ENCODE results near the gene MSH2.
"Not testable (repeated sequence)": the region's sequence is repeated elsewhere in the genome, so short reads cannot be mapped to it uniquely, and the experiment has no call there.

Gene MSH2

GRCh38 chr2:47471429-47472116 lies 68.6 kb downstream of the MSH2 start:
- in situ Hi-C loops (cut with HindIII; ENCODE audit: low sequenced_read_pairs), result no loop called here

GRCh38 chr2:47479863-47480262 lies 76.9 kb downstream of the MSH2 start:
- in situ Hi-C loops (cut with HindIII; ENCODE audit: low sequenced_read_pairs), result no loop called here

GRCh38 chr2:47483191-47483590 lies 80.2 kb downstream of the MSH2 start:
- in situ Hi-C loops (cut with HindIII; ENCODE audit: low sequenced_read_pairs), result no loop called here

GRCh38 chr2:47484396-47484795 lies 81.4 kb downstream of the MSH2 start:
- in situ Hi-C loops (cut with HindIII; ENCODE audit: low sequenced_read_pairs), result no loop called here

GRCh38 chr2:47485177-47485576 lies 82.2 kb downstream of the MSH2 start:
- in situ Hi-C loops (cut with HindIII; ENCODE audit: low sequenced_read_pairs), result loop anchor here (5.0 kb wide), 2 partner anchors 33 to 52 kb away; no protein-coding TSS in a partner anchor

GRCh38 chr2:47485751-47486300 lies 82.9 kb downstream of the MSH2 start:
- in situ Hi-C loops (cut with HindIII; ENCODE audit: low sequenced_read_pairs), result loop anchor here (5.0 kb wide), 2 partner anchors 34 to 51 kb away; no protein-coding TSS in a partner anchor

- in situ Hi-C loops (cut with HindIII; ENCODE audit: low sequenced_read_pairs), result loop anchor here (5.0 kb wide), 2 partner anchors 35 to 50 kb away; no protein-coding TSS in a partner anchor
These were observed 84.0 kb downstream of the MSH2 start for GRCh38 chr2:47486841-47487497.

- in situ Hi-C loops (cut with HindIII; ENCODE audit: low sequenced_read_pairs), result loop anchor here (5.0 kb wide), 2 partner anchors 35 to 50 kb away; no protein-coding TSS in a partner anchor
These were observed 84.5 kb downstream of the MSH2 start for GRCh38 chr2:47487498-47487875.

- in situ Hi-C loops (cut with HindIII; ENCODE audit: low sequenced_read_pairs), result loop anchor here (5.0 kb wide), 2 partner anchors 37 to 48 kb away; no protein-coding TSS in a partner anchor
These were observed 86.1 kb downstream of the MSH2 start for GRCh38 chr2:47488870-47489584.

- in situ Hi-C loops (cut with HindIII; ENCODE audit: low sequenced_read_pairs), result no loop called here
These were observed 87.5 kb downstream of the MSH2 start for GRCh38 chr2:47490406-47490805.

GRCh38 chr2:47493317-47494035 lies 90.5 kb downstream of the MSH2 start:
- in situ Hi-C loops (cut with HindIII; ENCODE audit: low sequenced_read_pairs), result no loop called here

- in situ Hi-C loops (cut with HindIII; ENCODE audit: low sequenced_read_pairs), result no loop called here
These were observed 91.5 kb downstream of the MSH2 start for GRCh38 chr2:47494267-47495130.

- in situ Hi-C loops (cut with HindIII; ENCODE audit: low sequenced_read_pairs), result no loop called here
These were observed 95.0 kb downstream of the MSH2 start for GRCh38 chr2:47497843-47498460.

- in situ Hi-C loops (cut with HindIII; ENCODE audit: low sequenced_read_pairs), result no loop called here
These were observed 96.1 kb downstream of the MSH2 start for GRCh38 chr2:47499093-47499492.

- in situ Hi-C loops (cut with HindIII; ENCODE audit: low sequenced_read_pairs), result no loop called here
These were observed 96.8 kb downstream of the MSH2 start for GRCh38 chr2:47499621-47500309.

GRCh38 chr2:47501374-47502200 lies 98.6 kb downstream of the MSH2 start:
- in situ Hi-C loops (cut with HindIII; ENCODE audit: low sequenced_read_pairs), result no loop called here

- in situ Hi-C loops (cut with HindIII; ENCODE audit: low sequenced_read_pairs), result not testable (repeated sequence)
These were observed 99.5 kb downstream of the MSH2 start for GRCh38 chr2:47502498-47502897.
